ENCODE measurements around the gene IQSEC2.

GRCh38 chrX:53290441-53291041, 9.2 kb upstream of the IQSEC2 start:
- TF ChIP-seq POLR2AphosphoS5 (IDR thresholded peaks at IDR 0.05; ENCODE audit: borderline replicate concordance, low read depth, low read length), result no peak
- no peak for TF ChIP-seq EZH2 (IDR thresholded peaks at IDR 0.05)
- TF ChIP-seq FOXP2 (optimal IDR thresholded peaks at IDR 0.05; ENCODE audit: control extremely low read depth, extremely low read length, insufficient read depth), result no peak
